Liver (tissue), 9 donors: ENCODE measurements around the gene MARK1. TPM values are rescaled to one million over a fixed set of nuclear protein-coding genes. Genes with fewer than 3 reads are reported as not detected.

Experiments
- DNase-seq: peaks from one replicate; pipeline ENCODE4 v3.0.0-alpha.2; 2017; ENCODE audit warnings: low spot score
- H3K27ac ChIP-seq, 2 donors: one replicate each; pipeline ENCODE4 v1.7.0; 2013; ENCODE audit warnings: inconsistent platforms in 2 of 2, low read length in 2 of 2, control low read depth in 1 of 2, low read depth in 1 of 2, mild to moderate bottlenecking in 1 of 2
- H3K27me3 ChIP-seq, 4 donors: one replicate each; pipeline versions ENCODE4 v1.6.1 to v1.7.0; 2013; ENCODE audit warnings: low read length in 3 of 4, inconsistent platforms in 1 of 4, mild to moderate bottlenecking in 1 of 4, moderate library complexity in 1 of 4; ENCODE audit not compliant: control insufficient read depth in 4 of 4, insufficient read depth in 4 of 4
- H3K36me3 ChIP-seq, 4 donors: one replicate each; pipeline versions ENCODE4 v1.6.1 to v1.7.0; 2013; ENCODE audit warnings: low read length in 3 of 4, mild to moderate bottlenecking in 3 of 4, low read depth in 1 of 4, moderate library complexity in 1 of 4; ENCODE audit not compliant: control insufficient read depth in 4 of 4, insufficient read depth in 3 of 4
- H3K4me1 ChIP-seq, 4 donors: one replicate each; pipeline versions ENCODE4 v1.6.1 to v1.7.0; 2013; ENCODE audit warnings: low read length in 3 of 4, mild to moderate bottlenecking in 3 of 4, moderate library complexity in 1 of 4; ENCODE audit not compliant: control insufficient read depth in 4 of 4, insufficient read depth in 4 of 4
- H3K4me3 ChIP-seq, 3 donors: one replicate each; pipeline versions ENCODE4 v1.6.1 to v1.7.0; 2013; ENCODE audit warnings: low read length in 3 of 3, control low read depth in 1 of 3, low read depth in 1 of 3, mild to moderate bottlenecking in 1 of 3
- H3K9ac ChIP-seq, 2 donors: one replicate each; pipeline ENCODE4 v1.7.0; 2013; ENCODE audit warnings: low read length in 2 of 2, mild to moderate bottlenecking in 2 of 2, moderate library complexity in 2 of 2, control low read depth in 1 of 2, low read depth in 1 of 2
- H3K9me3 ChIP-seq, 4 donors: one replicate each; pipeline versions ENCODE4 v1.6.1 to v1.7.0; 2013; ENCODE audit warnings: low read length in 3 of 4; ENCODE audit not compliant: control insufficient read depth in 4 of 4
- FOXA1 ChIP-seq: IDR thresholded peaks from 2 replicates; pipeline ENCODE4 v1.6.1; 2016; ENCODE audit warnings: antibody characterized with exemption
- FOXA2 ChIP-seq: IDR thresholded peaks from 2 replicates; pipeline ENCODE4 v1.6.1; 2016; ENCODE audit warnings: antibody characterized with exemption
- HNF4A ChIP-seq, 2 donors: conservative IDR thresholded peaks; 2 replicates each; pipeline ENCODE4 v1.6.1; 2016; ENCODE audit warnings: antibody characterized with exemption in 2 of 2, mild to moderate bottlenecking in 2 of 2
- HNF4G ChIP-seq: IDR thresholded peaks from 2 replicates; pipeline ENCODE4 v1.6.1; 2016; ENCODE audit warnings: antibody characterized with exemption
- JUND ChIP-seq, 2 donors: IDR thresholded peaks; 2 replicates each; pipeline ENCODE4 v1.6.1; 2016; ENCODE audit warnings: antibody characterized with exemption in 2 of 2
- NR2F2 ChIP-seq: IDR thresholded peaks from 2 replicates; pipeline ENCODE4 v1.6.1; 2016; ENCODE audit warnings: antibody characterized with exemption
- RAD21 ChIP-seq, 2 donors: IDR thresholded peaks; 2 replicates each; pipeline ENCODE4 v1.6.1; 2016; ENCODE audit warnings: antibody characterized with exemption in 2 of 2, mild to moderate bottlenecking in 2 of 2
- SP1 ChIP-seq: IDR thresholded peaks from 2 replicates; pipeline ENCODE4 v1.6.1; 2018; ENCODE audit warnings: antibody characterized with exemption, mild to moderate bottlenecking
- TAF1 ChIP-seq: conservative IDR thresholded peaks from 2 replicates; pipeline ENCODE4 v1.6.1; 2016; ENCODE audit warnings: antibody characterized with exemption, mild to moderate bottlenecking
- YY1 ChIP-seq: IDR thresholded peaks from 2 replicates; pipeline ENCODE4 v1.6.1; 2016; ENCODE audit warnings: antibody characterized with exemption, mild to moderate bottlenecking
- WGBS: extraction: QIAGEN DNeasy Blood & Tissue Kit; methylation state at CpG from one replicate; pipeline ENCODE4 v1.1.7; 2013; 5-methylcytosine and 5-hydroxymethylcytosine counted together
- polyA plus RNA-seq, 2 donors: library from polyadenylated mRNA; stranded (reverse) in 1 of 2; unstranded in 1 of 2; fragments of 200-250 nt in 1 of 2; fragments of >200 nt in 1 of 2; fragmentation: Nextera tagmentation in 1 of 2; extraction: Ambion mirVana in 1 of 2; gene quantifications; one replicate each; pipeline versions ENCODE4 v1.2.1 to v1.2.3, GENCODE V29; 2013 to 2015
- total RNA-seq, 2 donors: library from RNA; depleted of rRNA; stranded (reverse); fragments of >200 nt; gene quantifications; one replicate each; pipeline ENCODE4 v1.2.3, GENCODE V29; 2014
- TF ChIP-seq, protein P1 (sequence below): IDR thresholded peaks from 2 replicates; pipeline ENCODE4 v1.6.1; 2016; ENCODE audit warnings: antibody characterized with exemption, mild to moderate bottlenecking
- TF ChIP-seq, protein P2 (sequence below): IDR thresholded peaks from 2 replicates; pipeline ENCODE4 v1.6.1; 2016; ENCODE audit warnings: antibody characterized with exemption
- TF ChIP-seq, protein P3 (sequence below): IDR thresholded peaks from 2 replicates; pipeline ENCODE4 v1.6.1; 2016; ENCODE audit warnings: antibody characterized with exemption
- TF ChIP-seq, protein P4 (sequence below): fragments of 150-350 bp; IDR thresholded peaks from 2 replicates; pipeline ENCODE4 v1.5.1; 2017; ENCODE audit warnings: improper control_type of control experiment, low read depth, low read length; ENCODE audit not compliant: missing input control
- TF ChIP-seq, protein P5 (sequence below): IDR thresholded peaks from 2 replicates; pipeline ENCODE4 v1.6.1; 2016; ENCODE audit warnings: antibody characterized with exemption
- donor health status: healthy.
- donor health status: healthy.
- donor health status: healthy.
- donor health status: healthy.
- donor health status: healthy.

MARK1 gene
- under 1 TPM; 0.37 to 0.59 TPM for total RNA-seq
- polyA plus RNA-seq = under 1 TPM; 0.10 to 0.13 TPM

DNA sequence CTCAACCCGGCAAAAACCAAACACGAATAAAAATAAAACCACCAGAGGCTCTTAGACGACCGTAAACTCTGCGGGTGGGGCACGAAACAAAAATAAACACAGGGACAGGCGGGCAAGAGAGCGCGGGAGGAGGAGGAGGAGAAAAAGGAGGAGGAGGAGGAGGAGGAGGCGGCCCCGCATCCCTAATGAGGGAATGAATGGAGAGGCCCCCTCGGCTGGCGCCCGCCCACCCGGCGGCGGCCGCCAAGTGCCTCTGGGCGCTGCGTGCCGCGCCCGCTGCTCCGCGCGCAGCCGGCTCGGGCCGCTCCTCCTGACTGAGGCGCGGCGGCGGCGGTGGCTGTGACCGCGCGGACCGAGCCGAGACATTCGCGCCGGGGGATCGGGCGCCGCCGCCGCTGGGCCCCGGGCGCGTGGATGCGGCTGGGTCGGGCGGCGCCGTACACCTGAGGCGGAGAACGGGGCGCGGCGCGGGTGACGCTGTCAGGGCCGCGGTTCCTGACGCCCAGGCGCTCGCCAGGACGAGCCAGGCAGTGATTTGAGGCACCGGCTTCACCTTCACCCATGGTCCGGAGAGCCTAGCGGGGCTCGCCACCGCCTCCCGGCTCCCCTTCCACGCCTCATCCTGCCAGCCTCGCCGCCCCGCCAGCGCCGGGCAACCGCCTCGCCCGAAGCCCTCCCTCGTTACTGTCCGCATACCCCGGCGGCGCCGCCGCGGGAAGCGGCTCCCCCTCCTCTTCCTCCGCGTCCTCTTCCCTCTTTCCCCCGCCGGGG lies at the start of gene MARK1:
TSS of gene MARK1 (plus strand) at position 229 of the 771 bp plus-strand sequence. CDS start 687 bp downstream, outside the sequence.
- TF ChIP-seq HNF4A (conservative IDR thresholded peaks at IDR 0.05) = no peak
- no peak for TF ChIP-seq NR2F2
- TF ChIP-seq, protein P1, sequence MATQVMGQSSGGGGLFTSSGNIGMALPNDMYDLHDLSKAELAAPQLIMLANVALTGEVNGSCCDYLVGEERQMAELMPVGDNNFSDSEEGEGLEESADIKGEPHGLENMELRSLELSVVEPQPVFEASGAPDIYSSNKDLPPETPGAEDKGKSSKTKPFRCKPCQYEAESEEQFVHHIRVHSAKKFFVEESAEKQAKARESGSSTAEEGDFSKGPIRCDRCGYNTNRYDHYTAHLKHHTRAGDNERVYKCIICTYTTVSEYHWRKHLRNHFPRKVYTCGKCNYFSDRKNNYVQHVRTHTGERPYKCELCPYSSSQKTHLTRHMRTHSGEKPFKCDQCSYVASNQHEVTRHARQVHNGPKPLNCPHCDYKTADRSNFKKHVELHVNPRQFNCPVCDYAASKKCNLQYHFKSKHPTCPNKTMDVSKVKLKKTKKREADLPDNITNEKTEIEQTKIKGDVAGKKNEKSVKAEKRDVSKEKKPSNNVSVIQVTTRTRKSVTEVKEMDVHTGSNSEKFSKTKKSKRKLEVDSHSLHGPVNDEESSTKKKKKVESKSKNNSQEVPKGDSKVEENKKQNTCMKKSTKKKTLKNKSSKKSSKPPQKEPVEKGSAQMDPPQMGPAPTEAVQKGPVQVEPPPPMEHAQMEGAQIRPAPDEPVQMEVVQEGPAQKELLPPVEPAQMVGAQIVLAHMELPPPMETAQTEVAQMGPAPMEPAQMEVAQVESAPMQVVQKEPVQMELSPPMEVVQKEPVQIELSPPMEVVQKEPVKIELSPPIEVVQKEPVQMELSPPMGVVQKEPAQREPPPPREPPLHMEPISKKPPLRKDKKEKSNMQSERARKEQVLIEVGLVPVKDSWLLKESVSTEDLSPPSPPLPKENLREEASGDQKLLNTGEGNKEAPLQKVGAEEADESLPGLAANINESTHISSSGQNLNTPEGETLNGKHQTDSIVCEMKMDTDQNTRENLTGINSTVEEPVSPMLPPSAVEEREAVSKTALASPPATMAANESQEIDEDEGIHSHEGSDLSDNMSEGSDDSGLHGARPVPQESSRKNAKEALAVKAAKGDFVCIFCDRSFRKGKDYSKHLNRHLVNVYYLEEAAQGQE = no peak
- TF ChIP-seq YY1 = no peak
- no peak for TF ChIP-seq HNF4G
- TF ChIP-seq, protein P2, sequence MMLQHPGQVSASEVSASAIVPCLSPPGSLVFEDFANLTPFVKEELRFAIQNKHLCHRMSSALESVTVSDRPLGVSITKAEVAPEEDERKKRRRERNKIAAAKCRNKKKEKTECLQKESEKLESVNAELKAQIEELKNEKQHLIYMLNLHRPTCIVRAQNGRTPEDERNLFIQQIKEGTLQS = no peak
- no peak for TF ChIP-seq TAF1
- no peak for TF ChIP-seq SP1
- H3K4me1 ChIP-seq = peaks cover 9 to 21% (median 15%) of the 10 kb centered on the region in 4 donors
- no peaks in the 10 kb centered on the region for H3K9me3 ChIP-seq
- H3K27me3 ChIP-seq = peaks cover 0 to 27% (median 8%) of the 10 kb centered on the region in 4 donors
- peak within 1 kb of the TSS in 1 of 2 donors; percentile 16 for H3K9ac ChIP-seq
- peak within 1 kb of the TSS; percentile 35 to 53 for H3K27ac ChIP-seq
- no peak for DNase-seq
- WGBS = under 1% methylated on average over 96 of the region's 96 CpGs
- peak within 1 kb of the TSS; percentile 41 to 75 (median 66) for H3K4me3 ChIP-seq
- no peaks in the 10 kb centered on the region for H3K36me3 ChIP-seq

DNA sequence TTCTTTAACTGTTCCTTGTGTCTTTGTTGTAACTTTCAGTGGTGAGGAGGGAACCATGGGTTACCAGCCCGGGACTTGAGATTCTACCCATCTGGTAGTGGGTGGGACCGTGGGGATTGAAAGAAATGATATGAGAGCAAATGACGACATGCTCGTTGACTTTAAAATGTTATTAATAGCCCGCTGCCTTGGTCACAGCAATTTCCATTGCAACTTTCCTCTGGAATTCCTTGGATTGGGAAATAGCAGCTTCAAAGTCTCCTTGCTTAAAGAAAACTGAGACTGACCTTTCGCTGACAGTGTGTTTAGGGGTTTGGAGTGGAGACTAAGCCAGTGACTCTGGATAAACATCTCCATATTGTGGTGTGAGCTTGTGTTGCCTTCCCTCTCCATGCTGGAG lies 44.2 kb upstream of the MARK1 start:
- no peak overlapping the region for H3K27ac ChIP-seq
- 88% methylated on average over 6 of the region's 6 CpGs for WGBS
- no peaks in the 10 kb centered on the region for H3K36me3 ChIP-seq
- H3K4me1 ChIP-seq = no peaks in the 10 kb centered on the region
- no peak overlapping the region for H3K4me3 ChIP-seq
- TF ChIP-seq, protein P3, sequence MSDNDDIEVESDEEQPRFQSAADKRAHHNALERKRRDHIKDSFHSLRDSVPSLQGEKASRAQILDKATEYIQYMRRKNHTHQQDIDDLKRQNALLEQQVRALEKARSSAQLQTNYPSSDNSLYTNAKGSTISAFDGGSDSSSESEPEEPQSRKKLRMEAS = no peak
- TF ChIP-seq NR2F2 (no peak), RAD21 (IDR thresholded peaks at IDR 0.05) (no peak), FOXA2 (no peak), FOXA1 (no peak), SP1 (no peak), YY1 (no peak), HNF4G (no peak), JUND (IDR thresholded peaks at IDR 0.05) (no peak)
- TF ChIP-seq, protein P4, sequence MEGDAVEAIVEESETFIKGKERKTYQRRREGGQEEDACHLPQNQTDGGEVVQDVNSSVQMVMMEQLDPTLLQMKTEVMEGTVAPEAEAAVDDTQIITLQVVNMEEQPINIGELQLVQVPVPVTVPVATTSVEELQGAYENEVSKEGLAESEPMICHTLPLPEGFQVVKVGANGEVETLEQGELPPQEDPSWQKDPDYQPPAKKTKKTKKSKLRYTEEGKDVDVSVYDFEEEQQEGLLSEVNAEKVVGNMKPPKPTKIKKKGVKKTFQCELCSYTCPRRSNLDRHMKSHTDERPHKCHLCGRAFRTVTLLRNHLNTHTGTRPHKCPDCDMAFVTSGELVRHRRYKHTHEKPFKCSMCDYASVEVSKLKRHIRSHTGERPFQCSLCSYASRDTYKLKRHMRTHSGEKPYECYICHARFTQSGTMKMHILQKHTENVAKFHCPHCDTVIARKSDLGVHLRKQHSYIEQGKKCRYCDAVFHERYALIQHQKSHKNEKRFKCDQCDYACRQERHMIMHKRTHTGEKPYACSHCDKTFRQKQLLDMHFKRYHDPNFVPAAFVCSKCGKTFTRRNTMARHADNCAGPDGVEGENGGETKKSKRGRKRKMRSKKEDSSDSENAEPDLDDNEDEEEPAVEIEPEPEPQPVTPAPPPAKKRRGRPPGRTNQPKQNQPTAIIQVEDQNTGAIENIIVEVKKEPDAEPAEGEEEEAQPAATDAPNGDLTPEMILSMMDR = no peak
- TF ChIP-seq, protein P2 = no peak
- TF ChIP-seq, protein P5, sequence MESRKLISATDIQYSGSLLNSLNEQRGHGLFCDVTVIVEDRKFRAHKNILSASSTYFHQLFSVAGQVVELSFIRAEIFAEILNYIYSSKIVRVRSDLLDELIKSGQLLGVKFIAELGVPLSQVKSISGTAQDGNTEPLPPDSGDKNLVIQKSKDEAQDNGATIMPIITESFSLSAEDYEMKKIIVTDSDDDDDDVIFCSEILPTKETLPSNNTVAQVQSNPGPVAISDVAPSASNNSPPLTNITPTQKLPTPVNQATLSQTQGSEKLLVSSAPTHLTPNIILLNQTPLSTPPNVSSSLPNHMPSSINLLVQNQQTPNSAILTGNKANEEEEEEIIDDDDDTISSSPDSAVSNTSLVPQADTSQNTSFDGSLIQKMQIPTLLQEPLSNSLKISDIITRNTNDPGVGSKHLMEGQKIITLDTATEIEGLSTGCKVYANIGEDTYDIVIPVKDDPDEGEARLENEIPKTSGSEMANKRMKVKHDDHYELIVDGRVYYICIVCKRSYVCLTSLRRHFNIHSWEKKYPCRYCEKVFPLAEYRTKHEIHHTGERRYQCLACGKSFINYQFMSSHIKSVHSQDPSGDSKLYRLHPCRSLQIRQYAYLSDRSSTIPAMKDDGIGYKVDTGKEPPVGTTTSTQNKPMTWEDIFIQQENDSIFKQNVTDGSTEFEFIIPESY = no peak
- TF ChIP-seq, protein P1 = no peak
- no peak for DNase-seq
- H3K9ac ChIP-seq = no peak overlapping the region
- no peaks in the 10 kb centered on the region for H3K27me3 ChIP-seq
- H3K9me3 ChIP-seq = peaks cover 0 to 4% (median 0%) of the 10 kb centered on the region in 4 donors
